GM12864 (cell line): ENCODE results near the gene ECSIT.

Experiments
- DNase-seq: peaks from one replicate; pipeline ENCODE4 v3.0.0-alpha.2; 2011; ENCODE audit warnings: low read depth
- H3K4me3 ChIP-seq: 2 replicates; pipeline ENCODE4 v1.5.1; 2011; ENCODE audit warnings: mild to moderate bottlenecking, low read depth, low read length, control low read depth
- CTCF ChIP-seq: IDR thresholded peaks from 2 replicates; pipeline ENCODE4 v1.5.1; 2011; ENCODE audit warnings: low read depth, mild to moderate bottlenecking, moderate library complexity, low read length, control low read depth, inconsistent platforms; ENCODE audit errors: missing control alignments

The ECSIT gene

GRCh38 chr19:11547929-11548700 is 19.2 kb upstream of the ECSIT start:
- TF ChIP-seq CTCF: no peak
- no peak for DNase-seq
- H3K4me3 ChIP-seq: no peak overlapping the region

GRCh38 chr19:11541238-11541637 is 12.3 kb upstream of the ECSIT start:
- DNase-seq: no peak
- TF ChIP-seq CTCF: no peak
- no peak overlapping the region for H3K4me3 ChIP-seq

- TF ChIP-seq CTCF: no peak
- no peak for DNase-seq
- H3K4me3 ChIP-seq: no peak overlapping the region
Observed at GRCh38 chr19:11540645-11541044, 11.7 kb upstream of the ECSIT start.

GRCh38 chr19:11539495-11540365 is 10.8 kb upstream of the ECSIT start:
- no peak for DNase-seq
- no peak for TF ChIP-seq CTCF
- H3K4me3 ChIP-seq: no peak overlapping the region

GRCh38 chr19:11538232-11539036 is 9.5 kb upstream of the ECSIT start, which contains the start of gene CNN1:
TSS of gene CNN1 (plus strand) at chr19:11538851. CDS start at chr19:11538928, 77 bp downstream.
- DNase-seq: no peak
- no peak for TF ChIP-seq CTCF
- H3K4me3 ChIP-seq: no peak within 1 kb of the TSS

GRCh38 chr19:11535792-11536595 is 7.1 kb upstream of the ECSIT start:
- DNase-seq: no peak
- H3K4me3 ChIP-seq: peak overlapping the region; percentile 53
- TF ChIP-seq CTCF: peak; percentile 90
